Memory B cell (primary cell): ENCODE measurements around the gene COL28A1.

Experiments used
- ATAC-seq: fragments of 150-1000 bp; cut with Tn5 transposase; 2 replicates; pipeline ENCODE4 v1.10.0; 2021; ENCODE audit warnings: low read depth, mild to moderate bottlenecking, moderate library complexity
- DNase-seq, 2 donors: peaks; one replicate each; pipeline ENCODE4 v3.0.0; 2022; ENCODE audit warnings: low spot score in 2 of 2
- H3K27ac Mint-ChIP-seq: one replicate; pipeline ENCODE4 v1.8.0; 2022; ENCODE audit warnings: mild to moderate bottlenecking, moderate library complexity, mixed read lengths
- H3K27me3 Mint-ChIP-seq: one replicate; pipeline ENCODE4 v1.8.0; 2022; ENCODE audit warnings: mixed read lengths
- H3K36me3 Mint-ChIP-seq: one replicate; pipeline ENCODE4 v1.8.0; 2022; ENCODE audit warnings: mild to moderate bottlenecking, mixed read lengths
- H3K4me1 Mint-ChIP-seq: one replicate; pipeline ENCODE4 v1.8.0; 2022; ENCODE audit warnings: mixed read lengths
- H3K4me3 Mint-ChIP-seq: one replicate; pipeline ENCODE4 v1.8.0; 2022; ENCODE audit warnings: mild to moderate bottlenecking, moderate library complexity, mixed read lengths
- H3K9me3 Mint-ChIP-seq: one replicate; pipeline ENCODE4 v1.8.0; 2022; ENCODE audit warnings: mixed read lengths

The COL28A1 gene

GRCh38 chr7:7519528-7519927 lies 16.1 kb downstream of the COL28A1 start:
- Mint-ChIP-seq H3K36me3 (no peaks in the 10 kb centered on the region), H3K27me3 (no peaks in the 10 kb centered on the region), H3K9me3 (no peaks in the 10 kb centered on the region), H3K4me1 (peaks cover 2% of the 10 kb centered on the region), H3K4me3 (no peak overlapping the region), H3K27ac (no peak overlapping the region)
- DNase-seq (no peak), ATAC-seq (no peak)

DNA sequence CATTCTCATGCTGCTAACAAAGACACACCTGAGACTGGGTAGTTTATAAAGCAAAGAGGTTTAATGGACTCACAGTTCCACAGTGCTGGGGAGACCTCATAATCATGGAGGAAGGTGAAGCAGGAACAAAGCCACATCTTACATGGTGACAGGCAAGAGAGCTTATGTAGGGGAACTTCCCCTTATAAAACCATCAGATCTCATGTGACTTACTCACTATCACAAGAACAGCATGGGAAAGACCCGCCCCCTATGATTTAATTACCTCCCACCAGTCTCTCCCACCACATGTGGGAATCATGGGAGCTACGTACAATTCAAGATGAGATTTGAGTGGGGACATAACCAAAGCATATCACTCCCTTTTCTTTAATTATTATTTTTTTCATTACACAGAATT lies 16.6 kb downstream of the COL28A1 start:
- no peak for DNase-seq
- H3K27me3 Mint-ChIP-seq = no peaks in the 10 kb centered on the region
- no peak overlapping the region for H3K4me3 Mint-ChIP-seq

DNA sequence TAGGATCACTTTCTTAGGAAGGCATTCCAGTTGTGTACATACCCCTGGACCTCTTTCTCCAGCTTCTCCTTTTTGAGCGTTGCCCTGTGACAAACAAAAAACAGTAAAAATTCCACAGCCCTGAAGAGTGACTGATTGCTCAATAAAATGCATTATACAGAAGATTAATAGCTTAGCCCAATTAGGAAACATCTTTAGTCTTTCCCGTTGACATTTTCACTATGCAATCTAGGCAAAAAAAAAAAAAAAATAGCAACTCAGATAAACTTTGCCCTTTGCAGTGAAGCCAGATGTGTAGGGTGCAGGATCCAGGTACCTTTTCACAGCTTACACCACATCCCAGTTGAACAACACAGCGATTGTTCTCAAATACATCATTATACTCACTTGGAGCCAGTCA lies 17.9 kb downstream of the COL28A1 start:
- Mint-ChIP-seq H3K36me3 (no peaks in the 10 kb centered on the region), H3K9me3 (no peaks in the 10 kb centered on the region), H3K27ac (no peak overlapping the region), H3K27me3 (no peaks in the 10 kb centered on the region), H3K4me3 (no peak overlapping the region), H3K4me1 (peaks cover 2% of the 10 kb centered on the region)
- ATAC-seq (no peak), DNase-seq (no peak)

More for the DNA sequence above, 16.6 kb downstream of the COL28A1 start:
- peaks cover 2% of the 10 kb centered on the region for H3K4me1 Mint-ChIP-seq
- no peaks in the 10 kb centered on the region for H3K36me3 Mint-ChIP-seq
- no peaks in the 10 kb centered on the region for H3K9me3 Mint-ChIP-seq
- ATAC-seq = peak; percentile 45
- H3K27ac Mint-ChIP-seq = no peak overlapping the region

GRCh38 chr7:7516662-7517061 lies 19.0 kb downstream of the COL28A1 start:
- no peaks in the 10 kb centered on the region for H3K36me3 Mint-ChIP-seq
- DNase-seq (no peak), ATAC-seq (no peak)
- peaks cover 2% of the 10 kb centered on the region for H3K4me1 Mint-ChIP-seq
- H3K9me3 Mint-ChIP-seq = no peaks in the 10 kb centered on the region
- peaks cover 1% of the 10 kb centered on the region for H3K27me3 Mint-ChIP-seq
- H3K4me3 Mint-ChIP-seq = no peak overlapping the region
- no peak overlapping the region for H3K27ac Mint-ChIP-seq

GRCh38 chr7:7516156-7516555 lies 19.5 kb downstream of the COL28A1 start:
- DNase-seq = no peak
- Mint-ChIP-seq H3K27ac (no peak overlapping the region), H3K4me1 (peaks cover under 1% of the 10 kb centered on the region), H3K27me3 (peaks cover 1% of the 10 kb centered on the region), H3K36me3 (no peaks in the 10 kb centered on the region), H3K9me3 (no peaks in the 10 kb centered on the region), H3K4me3 (no peak overlapping the region)
- no peak for ATAC-seq

DNA sequence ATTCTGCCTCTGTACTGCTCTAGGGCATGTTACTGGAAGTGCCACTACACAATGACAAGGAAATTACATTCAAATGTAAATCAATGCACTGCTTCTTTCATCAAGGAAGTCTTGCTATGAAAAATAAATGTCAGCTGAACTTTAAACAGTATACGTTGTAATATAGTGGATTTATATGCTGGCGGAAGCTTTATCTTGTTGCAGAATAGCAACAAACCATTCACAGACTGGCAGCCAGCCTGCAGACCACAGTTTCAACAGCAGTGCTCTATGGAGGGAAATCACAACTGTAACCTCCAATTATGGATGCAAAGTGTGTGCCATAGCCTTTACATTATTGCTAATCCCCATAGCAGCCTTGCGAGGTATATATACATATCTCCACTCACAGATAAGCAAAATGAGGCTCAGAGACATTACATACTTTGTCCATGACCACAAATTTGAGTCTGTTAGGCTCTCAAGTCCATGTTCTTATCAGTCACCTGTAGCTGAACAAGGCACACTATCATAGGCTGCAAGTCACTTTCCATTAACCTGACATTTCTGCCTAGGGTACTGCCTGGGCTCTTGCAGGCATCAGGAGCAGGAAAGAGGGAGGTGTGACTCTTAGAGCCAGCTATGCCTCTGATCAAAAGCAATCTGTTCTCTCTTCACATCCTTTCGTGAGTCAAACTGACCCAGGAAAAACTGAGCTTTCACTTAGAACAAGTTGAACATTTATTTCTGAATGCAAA lies 22.6 kb downstream of the COL28A1 start:
- Mint-ChIP-seq H3K36me3 (peaks cover 3% of the 10 kb centered on the region), H3K4me1 (no peaks in the 10 kb centered on the region), H3K4me3 (no peak overlapping the region), H3K9me3 (no peaks in the 10 kb centered on the region), H3K27me3 (peaks cover 1% of the 10 kb centered on the region), H3K27ac (no peak overlapping the region)
- DNase-seq (no peak), ATAC-seq (no peak)

- Mint-ChIP-seq H3K36me3 (peaks cover 3% of the 10 kb centered on the region), H3K27ac (no peak overlapping the region), H3K4me3 (no peak overlapping the region), H3K9me3 (no peaks in the 10 kb centered on the region), H3K27me3 (peaks cover 1% of the 10 kb centered on the region), H3K4me1 (no peaks in the 10 kb centered on the region)
- DNase-seq = no peak
- no peak for ATAC-seq
Measured at GRCh38 chr7:7510794-7511193, 24.9 kb downstream of the COL28A1 start.

GRCh38 chr7:7505915-7506314 lies 29.8 kb downstream of the COL28A1 start:
- Mint-ChIP-seq H3K9me3 (peaks cover 1% of the 10 kb centered on the region), H3K4me3 (no peak overlapping the region), H3K36me3 (peaks cover 3% of the 10 kb centered on the region), H3K4me1 (no peaks in the 10 kb centered on the region), H3K27me3 (no peaks in the 10 kb centered on the region), H3K27ac (no peak overlapping the region)
- DNase-seq (no peak), ATAC-seq (no peak)

DNA sequence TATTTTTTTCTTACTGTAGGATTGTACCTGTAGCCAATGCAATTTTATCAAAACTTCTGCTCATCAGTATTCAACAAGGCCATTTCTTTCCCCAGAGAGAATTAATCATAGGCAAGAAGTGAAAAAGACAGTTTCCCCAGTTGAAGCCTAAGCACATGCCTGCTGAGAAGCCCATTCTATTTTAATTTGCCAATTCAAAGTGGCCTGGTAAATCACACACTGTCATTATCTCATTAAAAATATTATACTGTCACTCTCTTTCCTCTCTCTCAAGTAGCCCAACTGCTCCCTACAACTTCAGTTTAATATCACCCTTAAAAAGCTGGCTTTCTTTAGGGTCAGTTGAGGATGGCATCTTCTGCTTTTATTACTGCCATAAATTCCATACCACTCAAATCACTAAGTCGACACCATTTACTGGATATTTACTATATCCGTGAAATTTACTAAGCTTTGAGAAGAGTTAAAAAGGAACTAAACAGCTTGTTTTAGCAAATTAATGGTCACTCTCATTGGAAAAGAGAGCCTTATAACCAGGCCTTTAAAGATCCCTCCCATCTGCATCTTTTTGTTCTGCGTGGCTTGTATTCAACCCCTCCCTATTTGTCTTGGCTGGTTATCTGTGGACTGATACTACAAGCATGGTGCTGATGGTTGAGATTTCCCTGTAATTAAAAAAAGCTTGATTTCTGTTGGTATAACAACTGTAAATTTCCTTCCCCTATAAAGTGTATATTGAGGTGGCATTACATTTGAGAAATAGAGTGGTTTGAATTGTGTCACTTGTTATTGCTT lies 30.6 kb downstream of the COL28A1 start:
- Mint-ChIP-seq H3K27ac (no peak overlapping the region), H3K4me1 (no peaks in the 10 kb centered on the region), H3K27me3 (no peaks in the 10 kb centered on the region), H3K36me3 (peaks cover 3% of the 10 kb centered on the region), H3K9me3 (peaks cover 2% of the 10 kb centered on the region), H3K4me3 (no peak overlapping the region)
- ATAC-seq = no peak
- DNase-seq = no peak

DNA sequence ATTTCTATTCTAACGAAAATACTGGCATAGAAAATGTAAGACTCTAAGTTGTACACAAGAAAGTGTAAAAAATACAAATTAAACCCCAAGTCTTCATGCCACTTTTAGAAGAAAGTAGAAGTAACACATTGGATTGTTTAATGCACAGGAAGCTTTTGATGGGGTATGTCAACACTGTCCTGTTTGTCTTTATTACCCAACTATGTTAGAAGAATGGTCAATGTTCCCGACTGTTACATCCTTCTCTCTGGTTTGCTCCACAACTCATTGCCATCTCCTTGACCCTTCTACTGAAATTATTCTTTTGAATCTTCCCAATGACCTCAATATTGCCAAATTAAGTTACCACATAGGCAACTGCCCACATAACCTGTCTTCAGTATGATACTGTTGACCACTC lies 35.8 kb downstream of the COL28A1 start:
- peaks cover 4% of the 10 kb centered on the region for H3K9me3 Mint-ChIP-seq
- no peak for DNase-seq
- H3K27ac Mint-ChIP-seq = no peak overlapping the region
- H3K4me1 Mint-ChIP-seq = no peaks in the 10 kb centered on the region
- no peak for ATAC-seq
- no peak overlapping the region for H3K4me3 Mint-ChIP-seq
- no peaks in the 10 kb centered on the region for H3K27me3 Mint-ChIP-seq
- H3K36me3 Mint-ChIP-seq = no peaks in the 10 kb centered on the region

GRCh38 chr7:7498856-7499255 lies 36.8 kb downstream of the COL28A1 start:
- H3K4me1 Mint-ChIP-seq = no peaks in the 10 kb centered on the region
- no peaks in the 10 kb centered on the region for H3K27me3 Mint-ChIP-seq
- H3K27ac Mint-ChIP-seq = no peak overlapping the region
- peaks cover 4% of the 10 kb centered on the region for H3K9me3 Mint-ChIP-seq
- DNase-seq (no peak), ATAC-seq (no peak)
- no peak overlapping the region for H3K4me3 Mint-ChIP-seq
- no peaks in the 10 kb centered on the region for H3K36me3 Mint-ChIP-seq

GRCh38 chr7:7496311-7496710 lies 39.4 kb downstream of the COL28A1 start:
- no peak for DNase-seq
- Mint-ChIP-seq H3K4me1 (peaks cover 5% of the 10 kb centered on the region), H3K4me3 (no peak overlapping the region), H3K36me3 (no peaks in the 10 kb centered on the region), H3K9me3 (peaks cover 4% of the 10 kb centered on the region), H3K27me3 (no peaks in the 10 kb centered on the region), H3K27ac (peak overlapping the region; percentile 7)
- ATAC-seq = no peak

GRCh38 chr7:7495171-7495570 lies 40.5 kb downstream of the COL28A1 start:
- no peaks in the 10 kb centered on the region for H3K36me3 Mint-ChIP-seq
- DNase-seq (no peak), ATAC-seq (no peak)
- no peaks in the 10 kb centered on the region for H3K27me3 Mint-ChIP-seq
- H3K4me3 Mint-ChIP-seq = no peak overlapping the region
- peaks cover 2% of the 10 kb centered on the region for H3K9me3 Mint-ChIP-seq
- peaks cover 11% of the 10 kb centered on the region for H3K4me1 Mint-ChIP-seq
- no peak overlapping the region for H3K27ac Mint-ChIP-seq

GRCh38 chr7:7491044-7491443 lies 44.6 kb downstream of the COL28A1 start:
- H3K27ac Mint-ChIP-seq = peak overlapping the region; percentile 46

More at GRCh38 chr7:7491044-7491443, 44.6 kb downstream of the COL28A1 start:
- no peaks in the 10 kb centered on the region for H3K36me3 Mint-ChIP-seq
- H3K4me3 Mint-ChIP-seq = no peak overlapping the region
- H3K9me3 Mint-ChIP-seq = peaks cover 3% of the 10 kb centered on the region
- H3K4me1 Mint-ChIP-seq = peaks cover 24% of the 10 kb centered on the region
- no peak for ATAC-seq
- H3K27me3 Mint-ChIP-seq = no peaks in the 10 kb centered on the region
- no peak for DNase-seq
